22Rv1 (cell line): ENCODE measurements around the gene MRPS24.

ENCODE experiments used
- CTCF ChIP-seq: fragments of 450-650 bp; IDR thresholded peaks from 2 replicates; pipeline ENCODE4 v1.5.1; 2017; ENCODE audit warnings: mild to moderate bottlenecking
- ZFX ChIP-seq: fragments of 450-650 bp; IDR thresholded peaks from 2 replicates; pipeline ENCODE4 v1.6.1; 2017; ENCODE audit warnings: antibody characterized with exemption, borderline replicate concordance

GRCh38 chr7:43864126-43864525, 5.2 kb downstream of the MRPS24 start:
- TF ChIP-seq CTCF (no peak), ZFX (no peak)
